Measurements from ENCODE around the gene GRK1.

Gene GRK1

GRCh38 chr13:113659337-113659736, 7.7 kb upstream of the GRK1 start:
- ATAC-seq (replicated peaks) (no peak), DNase-seq (no peak)
- Mint-ChIP-seq H3K9me3 (peaks cover 10 to 16% of the 10 kb centered on the region in 2 donors), H3K4me3 (no peak overlapping the region), H3K27me3 (peaks cover 3 to 13% of the 10 kb centered on the region in 2 donors), H3K36me3 (peaks cover 0 to 6% of the 10 kb centered on the region in 2 donors), H3K4me1 (no peaks in the 10 kb centered on the region), H3K27ac (no peak overlapping the region)

DNA sequence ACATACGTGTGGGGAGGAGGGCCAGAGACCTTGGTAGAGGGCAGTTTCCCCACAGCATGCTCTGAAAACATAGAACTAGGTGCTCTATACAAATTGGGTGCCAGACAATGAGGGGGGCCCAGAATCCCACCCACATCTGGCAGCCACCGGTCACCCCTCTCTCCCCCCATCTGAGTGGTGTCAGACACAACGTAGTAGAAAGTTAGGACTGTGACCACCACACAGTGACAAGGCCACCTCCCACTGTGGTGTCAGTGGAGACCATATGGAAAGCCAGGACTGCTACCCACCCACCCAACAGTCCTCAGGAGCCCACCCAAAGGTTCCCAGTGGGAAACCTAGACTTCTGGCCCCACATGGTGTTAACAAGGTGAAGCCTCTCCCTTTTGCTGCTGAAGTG, 7.0 kb upstream of the GRK1 start:
- Mint-ChIP-seq H3K27me3 (peaks cover 10 to 20% of the 10 kb centered on the region in 2 donors), H3K36me3 (peaks cover 0 to 6% of the 10 kb centered on the region in 2 donors), H3K4me3 (no peak overlapping the region), H3K9me3 (peaks cover 10 to 16% of the 10 kb centered on the region in 2 donors), H3K4me1 (no peaks in the 10 kb centered on the region), H3K27ac (no peak overlapping the region)
- DNase-seq (no peak), ATAC-seq (replicated peaks) (no peak)

GRCh38 chr13:113661509-113661908, 5.5 kb upstream of the GRK1 start:
- DNase-seq: no peak
- Mint-ChIP-seq H3K27ac (no peak overlapping the region), H3K27me3 (peaks cover 12 to 24% of the 10 kb centered on the region in 2 donors), H3K4me3 (no peak overlapping the region), H3K36me3 (peaks cover 0 to 6% of the 10 kb centered on the region in 2 donors), H3K4me1 (no peaks in the 10 kb centered on the region), H3K9me3 (peaks cover 10 to 16% of the 10 kb centered on the region in 2 donors)
- ATAC-seq (replicated peaks): no peak

DNA sequence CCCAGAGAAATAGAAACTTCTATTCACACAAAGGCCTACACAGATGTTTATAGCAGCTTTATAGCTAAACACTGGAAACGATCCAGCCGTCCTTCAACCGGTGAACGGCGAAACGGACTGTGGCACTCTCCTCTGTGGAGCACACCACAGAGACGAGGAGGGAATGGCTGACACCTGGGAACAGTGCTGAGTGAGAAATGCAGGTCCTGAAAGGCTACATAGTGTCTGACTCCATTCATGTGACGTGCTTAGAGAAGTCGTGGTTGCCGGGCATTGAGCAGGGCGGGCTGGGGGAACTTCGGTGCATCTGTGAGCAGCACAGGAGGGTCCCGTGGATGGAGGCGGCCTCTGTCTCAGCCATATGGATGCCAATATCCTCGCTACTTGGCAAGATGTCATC, 3.1 kb upstream of the GRK1 start:
- Mint-ChIP-seq H3K36me3 (peaks cover 0 to 4% of the 10 kb centered on the region in 2 donors), H3K9me3 (peaks cover 10 to 16% of the 10 kb centered on the region in 2 donors), H3K27me3 (peaks cover 17 to 30% of the 10 kb centered on the region in 2 donors), H3K4me1 (no peaks in the 10 kb centered on the region), H3K4me3 (no peak overlapping the region), H3K27ac (no peak overlapping the region)
- ATAC-seq (replicated peaks): no peak
- DNase-seq: no peak

GRCh38 chr13:113664751-113665596, 2.0 kb upstream of the GRK1 start:
- H3K9me3 Mint-ChIP-seq: peaks cover 10 to 16% of the 10 kb centered on the region in 2 donors
- H3K4me1 Mint-ChIP-seq: no peaks in the 10 kb centered on the region
- DNase-seq: no peak
- H3K27me3 Mint-ChIP-seq: peaks cover 20 to 36% of the 10 kb centered on the region in 2 donors
- H3K4me3 Mint-ChIP-seq: no peak overlapping the region
- ATAC-seq (replicated peaks): no peak
- no peak overlapping the region for H3K27ac Mint-ChIP-seq
- peaks cover 0 to 4% of the 10 kb centered on the region in 2 donors for H3K36me3 Mint-ChIP-seq

GRCh38 chr13:113665597-113666328, 1.3 kb upstream of the GRK1 start:
- ATAC-seq (replicated peaks): no peak
- no peaks in the 10 kb centered on the region for H3K4me1 Mint-ChIP-seq
- no peak for DNase-seq

GRCh38 chr13:113666329-113666670, 719 bp upstream of the GRK1 start:
- ATAC-seq (replicated peaks): no peak
- peaks cover 0 to under 1% of the 10 kb centered on the region in 2 donors for H3K36me3 Mint-ChIP-seq
- no peak overlapping the region for H3K4me3 Mint-ChIP-seq
- peaks cover 21 to 36% of the 10 kb centered on the region in 2 donors for H3K27me3 Mint-ChIP-seq
- DNase-seq: no peak
- H3K9me3 Mint-ChIP-seq: peaks cover 2 to 8% of the 10 kb centered on the region in 2 donors
- no peaks in the 10 kb centered on the region for H3K4me1 Mint-ChIP-seq
- no peak overlapping the region for H3K27ac Mint-ChIP-seq

More at GRCh38 chr13:113665597-113666328, 1.3 kb upstream of the GRK1 start:
- Mint-ChIP-seq H3K27ac (no peak overlapping the region), H3K27me3 (peaks cover 21 to 36% of the 10 kb centered on the region in 2 donors), H3K9me3 (peaks cover 7 to 12% of the 10 kb centered on the region in 2 donors), H3K36me3 (peaks cover 0 to 2% of the 10 kb centered on the region in 2 donors), H3K4me3 (no peak overlapping the region)

- H3K4me1 Mint-ChIP-seq: peaks cover 0 to 2% of the 10 kb centered on the region in 2 donors
- H3K36me3 Mint-ChIP-seq: no peaks in the 10 kb centered on the region
- no peak overlapping the region for H3K4me3 Mint-ChIP-seq
- H3K27me3 Mint-ChIP-seq: peaks cover 27 to 43% of the 10 kb centered on the region in 2 donors
- H3K9me3 Mint-ChIP-seq: no peaks in the 10 kb centered on the region
- DNase-seq: no peak
- no peak overlapping the region for H3K27ac Mint-ChIP-seq
- no peak for ATAC-seq (replicated peaks)
Measured at GRCh38 chr13:113667771-113668490, 912 bp downstream of the GRK1 start.

GRCh38 chr13:113668491-113668971, 1.5 kb downstream of the GRK1 start:
- H3K36me3 Mint-ChIP-seq: no peaks in the 10 kb centered on the region
- peaks cover 0 to 2% of the 10 kb centered on the region in 2 donors for H3K4me1 Mint-ChIP-seq
- peaks cover 27 to 37% of the 10 kb centered on the region in 2 donors for H3K27me3 Mint-ChIP-seq
- ATAC-seq (replicated peaks) (no peak), DNase-seq (no peak)
- no peaks in the 10 kb centered on the region for H3K9me3 Mint-ChIP-seq
- no peak overlapping the region for H3K27ac Mint-ChIP-seq
- no peak overlapping the region for H3K4me3 Mint-ChIP-seq

- H3K36me3 Mint-ChIP-seq: no peaks in the 10 kb centered on the region
- no peak overlapping the region for H3K4me3 Mint-ChIP-seq
- H3K4me1 Mint-ChIP-seq: peaks cover 0 to 2% of the 10 kb centered on the region in 2 donors
- no peaks in the 10 kb centered on the region for H3K9me3 Mint-ChIP-seq
- peaks cover 27 to 30% of the 10 kb centered on the region in 2 donors for H3K27me3 Mint-ChIP-seq
- no peak overlapping the region for H3K27ac Mint-ChIP-seq
- ATAC-seq (replicated peaks) (no peak), DNase-seq (no peak)
Measured at GRCh38 chr13:113669231-113669754, 2.3 kb downstream of the GRK1 start.

DNA sequence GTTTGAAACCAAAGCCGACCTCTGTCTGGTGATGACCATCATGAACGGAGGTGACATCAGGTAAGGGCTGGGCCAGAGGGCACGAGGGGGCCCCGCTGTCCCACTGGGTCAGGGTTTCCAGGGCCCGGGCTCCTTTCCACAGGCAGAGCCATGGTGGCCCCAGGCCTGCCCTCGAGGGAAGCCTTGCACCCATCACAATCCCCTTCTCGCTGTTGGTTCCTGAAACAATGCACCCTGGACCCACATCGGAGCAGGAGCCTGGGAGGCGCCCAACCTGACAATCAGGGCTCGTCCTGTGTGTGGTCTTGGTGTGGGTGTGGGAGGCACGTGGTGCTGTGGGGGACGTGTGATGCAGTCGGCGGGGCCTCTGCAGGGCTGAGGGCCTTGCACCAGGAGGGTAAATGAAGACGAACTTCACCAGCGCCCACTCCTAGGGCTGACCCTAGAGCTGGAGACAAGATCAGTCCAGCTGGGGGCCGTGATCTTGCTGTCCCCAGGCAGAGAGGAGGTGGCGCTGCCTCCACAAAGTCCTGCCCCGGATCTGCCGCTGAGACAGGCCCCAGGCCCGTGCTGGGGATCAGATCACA, 2.8 kb downstream of the GRK1 start:
- Mint-ChIP-seq H3K4me1 (peaks cover 0 to 2% of the 10 kb centered on the region in 2 donors), H3K27me3 (peaks cover 22 to 25% of the 10 kb centered on the region in 2 donors), H3K36me3 (no peaks in the 10 kb centered on the region), H3K9me3 (no peaks in the 10 kb centered on the region), H3K4me3 (no peak overlapping the region), H3K27ac (no peak overlapping the region)
- DNase-seq (no peak), ATAC-seq (replicated peaks) (no peak)

DNA sequence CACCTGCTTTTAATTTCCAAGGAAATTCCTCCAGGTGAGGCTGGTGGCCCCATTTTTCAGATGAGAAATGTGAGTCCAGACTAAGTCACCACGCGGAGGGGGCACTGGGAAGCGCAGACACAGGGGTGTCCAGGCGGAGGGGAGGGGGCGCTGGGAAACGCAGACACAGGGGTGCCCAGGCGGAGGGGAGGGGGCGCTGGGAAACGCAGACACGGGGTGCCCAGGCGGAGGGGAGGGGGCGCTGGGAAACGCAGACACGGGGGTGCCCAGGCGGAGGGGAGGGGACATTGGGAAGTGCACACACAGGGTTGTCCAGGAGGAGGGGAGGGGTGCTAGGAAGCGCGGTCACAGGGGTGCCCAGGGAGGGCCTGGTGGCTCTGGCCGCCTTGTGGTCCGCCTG, 3.5 kb downstream of the GRK1 start:
- Mint-ChIP-seq H3K4me1 (peaks cover 0 to 2% of the 10 kb centered on the region in 2 donors), H3K27me3 (peaks cover 18 to 19% of the 10 kb centered on the region in 2 donors), H3K36me3 (no peaks in the 10 kb centered on the region), H3K27ac (no peak overlapping the region), H3K4me3 (no peak overlapping the region), H3K9me3 (no peaks in the 10 kb centered on the region)
- no peak for DNase-seq
- no peak for ATAC-seq (replicated peaks)

GRCh38 chr13:113671066-113672001, 4.3 kb downstream of the GRK1 start:
- Mint-ChIP-seq H3K4me3 (no peak overlapping the region), H3K4me1 (peaks cover 0 to 2% of the 10 kb centered on the region in 2 donors), H3K27ac (no peak overlapping the region), H3K36me3 (no peaks in the 10 kb centered on the region), H3K9me3 (no peaks in the 10 kb centered on the region), H3K27me3 (peaks cover 18 to 19% of the 10 kb centered on the region in 2 donors)
- ATAC-seq (replicated peaks) (no peak), DNase-seq (no peak)

All from stimulated activated naive B cell treated with anti-CD40 and anti-IgM and Interleukin-4, amounts not matched to agents 10 μg/mL and 1 μg/mL and 100 μg/mL, for 72 hours (primary cell).